Pancreas (tissue), 10 donors: ENCODE data around the gene CCDC124. TPM values are rescaled to one million over a fixed set of nuclear protein-coding genes. Genes with fewer than 3 reads are reported as not detected.
"Not testable (repeated sequence)": the region's sequence is repeated elsewhere in the genome, so short reads cannot be mapped to it uniquely, and the experiment has no call there.

Experiments
- ATAC-seq, 4 donors: fragments of 200-7000 bp; cut with Tn5 transposase; one replicate each; pipeline versions ENCODE4 v1.8.0 to v1.9.1; 2020; ENCODE audit warnings: mild to moderate bottlenecking in 4 of 4, moderate library complexity in 4 of 4
- DNase-seq, 6 donors: peaks; one replicate each; pipeline ENCODE4 v3.0.0-alpha.2; 2020
- FAIRE-seq: peaks from 2 replicates; lab custom pipeline; 2012; peaks lifted over from hg19 to GRCh38; lab: Jason Lieb, UNC
- H3K27ac ChIP-seq, 4 donors: fragments of 200-600 bp; sonication (generic); 1 replicate in 3 of 4; 2 replicates in 1 of 4; pipeline versions ENCODE4 v1.5.0 to v1.8.0; 2020
- H3K27me3 ChIP-seq, 4 donors: fragments of 200-600 bp; one replicate each; pipeline ENCODE4 v1.8.0; 2021
- H3K36me3 ChIP-seq, 3 donors: fragments of 200-600 bp; sonication (generic) in 1 of 3; one replicate each; pipeline versions ENCODE4 v1.5.0 to v1.8.0; 2020 to 2021
- H3K4me1 ChIP-seq, 3 donors: fragments of 200-600 bp; one replicate each; pipeline ENCODE4 v1.8.0; 2021
- H3K4me3 ChIP-seq, 4 donors: fragments of 200-600 bp; sonication (generic) in 2 of 4; one replicate each; pipeline versions ENCODE4 v1.5.0 to v1.8.0; 2020 to 2021
- H3K9me3 ChIP-seq, 4 donors: fragments of 200-600 bp; one replicate each; pipeline ENCODE4 v1.8.0; 2021
- CTCF ChIP-seq, 4 donors: fragments of 200-600 bp; sonication (generic) in 3 of 4; IDR thresholded peaks; one replicate each; pipeline versions ENCODE4 v1.5.0 to v1.8.0; 2021; ENCODE audit warnings: antibody characterized with exemption in 4 of 4
- WGBS, 2 donors: extraction: QIAGEN DNeasy Blood & Tissue Kit; methylation state at CpG; one replicate each; pipeline ENCODE4 v1.1.7; 2013; 5-methylcytosine and 5-hydroxymethylcytosine counted together
- intact Hi-C, 3 donors: fragments of 100-400 bp; cut with DNase I; formaldehyde crosslinking; loops; one replicate each; pipeline versions ENCODE4 v1.11.1 to v1.14.2; 2022
- polyA plus RNA-seq, 2 donors: library from polyadenylated mRNA; stranded (reverse); fragments of 200-250 nt; gene quantifications; one replicate each; pipeline ENCODE4 v1.2.3, GENCODE V29; 2013
- total RNA-seq, 6 donors: library from RNA; stranded (reverse); fragmentation: NEBNext Ultra II Directional in 4 of 6; extraction: Animal tissue kit (Norgen Biotek cat#: 25700) in 4 of 6; gene quantifications; one replicate each; pipeline versions ENCODE4 v1.2.1 to v1.2.4, GENCODE V29; 2021 to 2023
- donor health status: healthy with polysubstance abuse.
- donor health status: DM: no; HTN: no; CAD: no; lungs with moderate emphysema.
- donor health status: DM: no; HTN: no; CAD: no.
- donor health status: control.
- donor health status: control.
- donor health status: Bipolar disorder and iron deficiency.
- donor health status: DM: yes; HTN: yes; CAD: no.
- donor health status: DM: no; HTN: no; CAD: no.
- donor health status: DM: no; HTN: no; CAD: no.
- donor health status: DM: yes; HTN: yes; CAD: no.

Gene CCDC124
- total and polyA plus RNA-seq, 8 donors, result 15.0 to 71.8 (median 32.2) TPM

GRCh38 chr19:17981611-17982010 is 48.8 kb downstream of the CCDC124 start:
- no peak overlapping the region for H3K27ac ChIP-seq
- H3K27me3 ChIP-seq, result no peaks in the 10 kb centered on the region
- no peaks in the 10 kb centered on the region for H3K36me3 ChIP-seq
- H3K9me3 ChIP-seq, result no peaks in the 10 kb centered on the region
- H3K4me1 ChIP-seq, result no peaks in the 10 kb centered on the region
- 80 to 88% methylated on average over 38 of the region's 38 CpGs for WGBS, 2 donors
- intact Hi-C loops, result no loop called here
- DNase-seq (no peak), ATAC-seq (no peak), FAIRE-seq (no peak)
- H3K4me3 ChIP-seq, result no peak overlapping the region
- TF ChIP-seq CTCF (IDR thresholded peaks at IDR 0.05), result no peak

- Histone ChIP-seq H3K36me3 (no peaks in the 10 kb centered on the region), H3K27me3 (no peaks in the 10 kb centered on the region), H3K27ac (no peak overlapping the region), H3K9me3 (no peaks in the 10 kb centered on the region), H3K4me1 (no peaks in the 10 kb centered on the region), H3K4me3 (no peak overlapping the region)
- ATAC-seq (no peak), DNase-seq (no peak), FAIRE-seq (no peak)
- intact Hi-C loops, result no loop called here
- TF ChIP-seq CTCF (IDR thresholded peaks at IDR 0.05), result no peak
- 51 to 70% methylated on average over 20 to 22 of the region's 22 CpGs for WGBS, 2 donors
Measured at GRCh38 chr19:17982430-17982829, 49.6 kb downstream of the CCDC124 start.

GRCh38 chr19:17985037-17985818 is 52.4 kb downstream of the CCDC124 start:
- ATAC-seq (no peak), FAIRE-seq (no peak), DNase-seq (no peak)
- WGBS, 2 donors, result 62 to 64% methylated on average over 15 to 17 of the region's 17 CpGs
- H3K4me1 ChIP-seq, result no peaks in the 10 kb centered on the region
- H3K9me3 ChIP-seq, result no peaks in the 10 kb centered on the region
- no peaks in the 10 kb centered on the region for H3K27me3 ChIP-seq
- H3K36me3 ChIP-seq, result no peaks in the 10 kb centered on the region
- intact Hi-C loops, result no loop called here
- no peak overlapping the region for H3K27ac ChIP-seq
- TF ChIP-seq CTCF (IDR thresholded peaks at IDR 0.05), result no peak
- no peak overlapping the region for H3K4me3 ChIP-seq

- H3K4me1 ChIP-seq, H3K36me3 ChIP-seq, intact Hi-C loops, H3K9me3 ChIP-seq, H3K27ac ChIP-seq, ATAC-seq, FAIRE-seq, H3K27me3 ChIP-seq, DNase-seq, H3K4me3 ChIP-seq: not testable (repeated sequence)
- 69 to 79% methylated on average over 8 of the region's 8 CpGs for WGBS, 2 donors
Measured at GRCh38 chr19:17986569-17986968, 53.8 kb downstream of the CCDC124 start.

- ATAC-seq (no peak), FAIRE-seq (no peak), DNase-seq (no peak)
- intact Hi-C loops, result no loop called here
- H3K27ac ChIP-seq, result no peak overlapping the region
- WGBS, 2 donors, result 74 to 86% methylated on average over 13 of the region's 13 CpGs
- no peak for TF ChIP-seq CTCF (IDR thresholded peaks at IDR 0.05)
- H3K36me3 ChIP-seq, result no peaks in the 10 kb centered on the region
- H3K4me1 ChIP-seq, result no peaks in the 10 kb centered on the region
- no peak overlapping the region for H3K4me3 ChIP-seq
- no peaks in the 10 kb centered on the region for H3K9me3 ChIP-seq
- H3K27me3 ChIP-seq, result peaks cover 0 to 4% (median 0%) of the 10 kb centered on the region in 4 donors
Measured at GRCh38 chr19:17988161-17988560, 55.3 kb downstream of the CCDC124 start.
